Fibroblast of mammary gland (primary cell): ENCODE results near the gene VPS9D1.

Source experiments
- DNase-seq: peaks from one replicate; pipeline ENCODE4 v3.0.0-alpha.2; 2010; ENCODE audit warnings: low read depth
- H3K4me3 ChIP-seq: 2 replicates; pipeline ENCODE4 v1.5.1; 2011; ENCODE audit warnings: low read depth, mild to moderate bottlenecking, low read length, moderate library complexity; ENCODE audit not compliant: control insufficient read depth
- TF ChIP-seq, protein P1 (sequence below): conservative IDR thresholded peaks from 2 replicates; pipeline ENCODE4 v1.5.1; 2011; ENCODE audit warnings: low read depth, low read length, inconsistent platforms; ENCODE audit not compliant: control insufficient read depth, insufficient read depth

Gene VPS9D1

GRCh38 chr16:89733792-89734191 lies 13.1 kb upstream of the VPS9D1 start:
- no peak overlapping the region for H3K4me3 ChIP-seq
- DNase-seq: no peak
- TF ChIP-seq, protein P1, sequence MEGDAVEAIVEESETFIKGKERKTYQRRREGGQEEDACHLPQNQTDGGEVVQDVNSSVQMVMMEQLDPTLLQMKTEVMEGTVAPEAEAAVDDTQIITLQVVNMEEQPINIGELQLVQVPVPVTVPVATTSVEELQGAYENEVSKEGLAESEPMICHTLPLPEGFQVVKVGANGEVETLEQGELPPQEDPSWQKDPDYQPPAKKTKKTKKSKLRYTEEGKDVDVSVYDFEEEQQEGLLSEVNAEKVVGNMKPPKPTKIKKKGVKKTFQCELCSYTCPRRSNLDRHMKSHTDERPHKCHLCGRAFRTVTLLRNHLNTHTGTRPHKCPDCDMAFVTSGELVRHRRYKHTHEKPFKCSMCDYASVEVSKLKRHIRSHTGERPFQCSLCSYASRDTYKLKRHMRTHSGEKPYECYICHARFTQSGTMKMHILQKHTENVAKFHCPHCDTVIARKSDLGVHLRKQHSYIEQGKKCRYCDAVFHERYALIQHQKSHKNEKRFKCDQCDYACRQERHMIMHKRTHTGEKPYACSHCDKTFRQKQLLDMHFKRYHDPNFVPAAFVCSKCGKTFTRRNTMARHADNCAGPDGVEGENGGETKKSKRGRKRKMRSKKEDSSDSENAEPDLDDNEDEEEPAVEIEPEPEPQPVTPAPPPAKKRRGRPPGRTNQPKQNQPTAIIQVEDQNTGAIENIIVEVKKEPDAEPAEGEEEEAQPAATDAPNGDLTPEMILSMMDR: no peak

DNA sequence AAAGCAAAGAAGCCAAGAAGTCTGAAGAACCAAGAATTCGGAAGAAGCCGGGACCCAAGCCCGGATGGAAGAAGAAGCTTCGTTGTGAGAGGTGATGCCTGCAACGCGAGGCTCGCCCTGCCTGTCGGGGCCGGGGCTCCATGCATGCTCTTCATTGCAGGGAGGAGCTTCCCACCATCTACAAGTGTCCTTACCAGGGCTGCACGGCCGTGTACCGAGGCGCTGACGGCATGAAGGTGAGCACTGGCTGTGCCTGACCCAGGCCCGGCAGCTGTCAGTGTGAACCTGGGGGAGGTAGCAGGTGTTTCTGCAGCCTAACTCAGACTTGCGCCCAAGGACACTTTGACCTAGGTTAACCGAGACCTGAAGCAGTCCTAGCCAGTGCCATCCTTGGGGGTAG lies 12.6 kb upstream of the VPS9D1 start:
- TF ChIP-seq, protein P1: no peak
- no peak overlapping the region for H3K4me3 ChIP-seq
- no peak for DNase-seq

- no peak overlapping the region for H3K4me3 ChIP-seq
- DNase-seq: no peak
- TF ChIP-seq, protein P1: no peak
Measured at GRCh38 chr16:89732918-89733242, 12.2 kb upstream of the VPS9D1 start.

DNA sequence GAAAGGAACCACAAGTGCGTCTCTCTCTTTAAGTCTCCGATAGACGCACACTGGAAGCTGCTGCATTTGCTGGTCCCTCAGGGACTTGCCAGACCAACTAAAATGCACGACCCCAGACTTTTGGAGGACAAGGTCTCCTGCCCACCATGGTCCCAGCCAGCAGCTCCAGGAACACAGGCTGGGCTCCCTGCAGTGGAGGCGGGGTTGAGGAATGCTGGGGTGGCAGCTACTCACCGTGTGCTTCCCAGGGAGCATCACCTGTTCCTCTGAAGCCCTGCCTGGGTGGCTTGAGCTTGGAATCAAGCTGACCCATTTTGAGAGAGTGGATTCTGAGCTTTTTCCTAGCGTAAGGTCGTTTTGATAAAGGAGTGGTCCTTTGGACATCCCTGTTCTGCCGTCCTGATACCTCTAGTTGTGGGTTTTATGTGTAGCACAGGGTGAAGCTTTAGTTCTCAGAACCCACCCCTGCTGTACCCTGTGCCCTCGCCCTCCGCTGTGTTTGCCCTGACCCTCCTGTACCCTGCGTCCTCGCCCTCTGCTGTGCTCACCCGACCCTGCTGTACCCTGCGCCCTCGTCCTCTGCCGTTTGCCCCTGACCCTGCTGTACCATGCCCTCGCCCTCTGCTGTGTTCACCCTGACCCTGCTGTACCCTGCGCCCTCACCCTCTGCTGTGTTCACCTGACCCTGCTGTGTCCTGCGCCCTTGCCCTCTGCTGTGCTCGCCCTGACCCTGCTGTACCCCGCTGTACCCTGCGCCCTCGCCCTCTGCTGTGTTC lies 11.6 kb upstream of the VPS9D1 start:
- no peak for DNase-seq
- TF ChIP-seq, protein P1: no peak
- no peak overlapping the region for H3K4me3 ChIP-seq

DNA sequence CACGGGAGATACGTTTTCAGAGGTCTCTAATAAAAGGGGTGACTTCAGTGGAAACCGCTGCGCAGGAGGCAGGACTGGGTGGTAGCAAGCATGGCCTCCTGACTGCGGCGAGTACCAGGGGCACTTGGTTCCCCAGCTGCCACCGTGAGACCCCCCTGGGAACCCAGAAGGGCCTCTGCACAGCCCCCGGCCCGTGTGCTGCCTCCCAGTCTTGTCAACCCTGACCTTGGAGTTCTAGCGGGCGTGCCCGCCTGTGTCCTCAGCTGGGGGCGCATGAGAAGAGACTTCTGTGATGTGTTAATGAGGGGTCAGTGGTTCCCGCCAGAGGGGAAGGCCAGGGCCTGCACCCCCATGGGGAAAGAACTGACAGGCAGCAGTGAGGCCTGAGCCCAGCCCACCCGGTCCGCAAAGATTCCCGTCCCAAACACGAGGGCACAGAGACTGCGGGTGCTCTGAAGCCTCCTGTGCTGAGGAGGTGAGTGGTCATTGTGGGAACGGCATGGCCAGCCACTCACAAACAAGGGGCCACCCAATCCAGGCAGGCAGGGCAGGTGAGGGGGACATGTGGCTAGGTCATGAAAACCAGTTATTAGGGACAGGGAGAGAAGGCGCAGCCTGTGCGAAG lies 10.0 kb upstream of the VPS9D1 start:
- no peak overlapping the region for H3K4me3 ChIP-seq
- no peak for DNase-seq
- TF ChIP-seq, protein P1: no peak

DNA sequence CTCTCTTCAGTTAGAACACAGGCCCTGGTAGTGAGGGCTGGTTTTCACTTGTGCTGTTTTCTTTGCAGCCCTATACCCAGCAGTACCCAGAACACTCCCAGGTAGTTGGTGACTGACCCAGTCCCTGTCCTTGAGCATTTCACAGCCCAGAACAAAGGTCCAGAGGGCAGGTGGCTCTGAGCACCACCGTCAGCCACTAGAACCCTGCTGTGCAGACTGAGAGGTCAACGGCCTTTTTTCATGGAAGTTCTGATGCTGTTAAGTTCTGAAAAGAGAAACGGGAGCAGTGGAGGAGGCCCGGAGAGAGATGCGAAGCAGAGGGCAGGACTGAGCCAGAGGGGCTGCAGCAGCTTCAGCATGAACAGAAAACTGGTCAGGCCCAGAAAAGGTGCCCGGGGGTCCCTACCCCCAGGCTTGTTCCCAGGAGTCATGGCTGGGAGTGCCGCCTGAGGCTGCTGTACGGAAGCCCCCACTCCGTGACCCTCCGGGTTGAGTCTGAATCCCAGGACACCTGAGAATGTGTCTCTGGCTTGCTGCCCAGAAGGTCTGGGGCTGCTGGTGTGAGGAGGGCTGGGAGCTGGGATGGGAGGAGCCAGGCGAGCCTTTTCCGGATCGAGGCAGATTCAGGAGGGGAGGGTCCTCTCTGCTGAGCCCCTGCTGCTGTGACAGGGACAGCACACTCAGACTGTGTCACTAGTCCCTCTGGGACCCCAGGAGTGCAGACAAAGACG lies 9.3 kb upstream of the VPS9D1 start:
- H3K4me3 ChIP-seq: no peak overlapping the region
- no peak for DNase-seq
- TF ChIP-seq, protein P1: no peak
